ENCODE measurements around the gene MAP3K20.
"Not testable (repeated sequence)": the region's sequence is repeated elsewhere in the genome, so short reads cannot be mapped to it uniquely, and the experiment has no call there.

MAP3K20 gene

GRCh38 chr2:173196638-173197037 is 121.0 kb downstream of the MAP3K20 start:
- DNase-seq (ENCODE audit: low read depth) = no peak
- no peak for TF ChIP-seq CTCF (IDR thresholded peaks at IDR 0.05; ENCODE audit: insufficient read depth, low read depth, low read length, missing control alignments)
- H3K4me3 ChIP-seq (ENCODE audit: low read length) = no peak overlapping the region

GRCh38 chr2:173198327-173198726 is 122.7 kb downstream of the MAP3K20 start:
- no peak for TF ChIP-seq CTCF (IDR thresholded peaks at IDR 0.05; ENCODE audit: insufficient read depth, low read depth, low read length, missing control alignments)
- no peak overlapping the region for H3K4me3 ChIP-seq (ENCODE audit: low read length)
- DNase-seq (ENCODE audit: low read depth) = no peak

GRCh38 chr2:173199294-173199693 is 123.6 kb downstream of the MAP3K20 start:
- no peak for DNase-seq (ENCODE audit: low read depth)
- H3K4me3 ChIP-seq (ENCODE audit: low read length) = no peak overlapping the region
- no peak for TF ChIP-seq CTCF (IDR thresholded peaks at IDR 0.05; ENCODE audit: insufficient read depth, low read depth, low read length, missing control alignments)

GRCh38 chr2:173202570-173202969 is 126.9 kb downstream of the MAP3K20 start:
- H3K4me3 ChIP-seq (ENCODE audit: low read length) = no peak overlapping the region
- TF ChIP-seq CTCF (IDR thresholded peaks at IDR 0.05; ENCODE audit: insufficient read depth, low read depth, low read length, missing control alignments) = no peak
- no peak for DNase-seq (ENCODE audit: low read depth)

- H3K4me3 ChIP-seq (ENCODE audit: low read length) = no peak overlapping the region
- TF ChIP-seq CTCF (IDR thresholded peaks at IDR 0.05; ENCODE audit: insufficient read depth, low read depth, low read length, missing control alignments) = no peak
- DNase-seq (ENCODE audit: low read depth) = no peak
Observed at GRCh38 chr2:173204316-173204715, 128.7 kb downstream of the MAP3K20 start.

GRCh38 chr2:173205375-173205774 is 129.7 kb downstream of the MAP3K20 start:
- TF ChIP-seq CTCF (IDR thresholded peaks at IDR 0.05; ENCODE audit: insufficient read depth, low read depth, low read length, missing control alignments) = no peak
- DNase-seq (ENCODE audit: low read depth) = no peak
- no peak overlapping the region for H3K4me3 ChIP-seq (ENCODE audit: low read length)

GRCh38 chr2:173207124-173207523 is 131.5 kb downstream of the MAP3K20 start:
- not testable (repeated sequence) for H3K4me3 ChIP-seq (ENCODE audit: low read length); DNase-seq (ENCODE audit: low read depth)

All from epithelial cell of esophagus (primary cell).